HepG2 (cell line): Measurements from ENCODE around the gene ADAT3. TPM values are rescaled to one million over a fixed set of nuclear protein-coding genes. Genes with fewer than 3 reads are reported as not detected.

Experiments used
- CBFB ChIP-seq: sonication (generic); formaldehyde crosslinking; IDR thresholded peaks from 2 replicates; pipeline ENCODE4 v1.4.0; 2020; ENCODE audit warnings: missing genetic modification reagents
- CBX1 ChIP-seq: IDR thresholded peaks from one replicate; pipeline ENCODE4 v1.6.1; 2016; ENCODE audit warnings: antibody characterized with exemption, low read depth
- NFIB ChIP-seq: sonication (generic); formaldehyde crosslinking; IDR thresholded peaks from 2 replicates; pipeline ENCODE4 v1.9.0; 2021; ENCODE audit warnings: missing genetic modification reagents, mild to moderate bottlenecking, borderline replicate concordance
- NR2F2 ChIP-seq: IDR thresholded peaks from 2 replicates; pipeline ENCODE4 v1.6.1; 2012; ENCODE audit warnings: low read depth, inconsistent platforms, borderline replicate concordance
- RARA ChIP-seq: IDR thresholded peaks from 2 replicates; pipeline ENCODE4 v1.6.1; 2016; ENCODE audit warnings: missing genetic modification reagents, missing compliant biosample characterization
- RBFOX2 ChIP-seq: fragments of 200-400 bp; formaldehyde crosslinking; IDR thresholded peaks from 2 replicates; pipeline ENCODE4 v1.6.1; 2017; ENCODE audit warnings: low read depth, mild to moderate bottlenecking, low read length
- RFX3 ChIP-seq: IDR thresholded peaks from 2 replicates; pipeline ENCODE4 v1.6.1; 2016; ENCODE audit warnings: missing biosample characterization, missing genetic modification reagents
- SMAD1 ChIP-seq: sonication (generic); formaldehyde crosslinking; IDR thresholded peaks from 2 replicates; pipeline ENCODE4 v1.4.0; 2020; ENCODE audit warnings: missing genetic modification reagents, low read depth, mild to moderate bottlenecking, borderline replicate concordance
- STAT5B ChIP-seq: sonication (generic); formaldehyde crosslinking; IDR thresholded peaks from 2 replicates; pipeline ENCODE4 v1.4.0; 2020; ENCODE audit warnings: missing genetic modification reagents
- TCF7L2 ChIP-seq: IDR thresholded peaks from 2 replicates; pipeline ENCODE4 v1.6.1; 2011; ENCODE audit warnings: mild to moderate bottlenecking, low read depth, low read length, moderate library complexity
- ZFP82 ChIP-seq: sonication (generic); formaldehyde crosslinking; IDR thresholded peaks from 2 replicates; pipeline ENCODE4 v1.5.1; 2020; ENCODE audit warnings: mild to moderate bottlenecking, missing genetic modification reagents, borderline replicate concordance
- ZNF12 ChIP-seq: sonication (generic); formaldehyde crosslinking; IDR thresholded peaks from 2 replicates; pipeline ENCODE4 v1.5.0; 2020; ENCODE audit warnings: missing genetic modification reagents
- ZNF24 ChIP-seq: fragments of 450-650 bp; IDR thresholded peaks from 2 replicates; pipeline ENCODE4 v1.6.1; 2017; ENCODE audit warnings: antibody characterized with exemption, mild to moderate bottlenecking
- ZNF276 ChIP-seq: sonication (generic); formaldehyde crosslinking; IDR thresholded peaks from 2 replicates; pipeline ENCODE4 v1.4.0; 2020; ENCODE audit warnings: mild to moderate bottlenecking, low read depth, missing genetic modification reagents
- ZNF564 ChIP-seq: sonication (generic); formaldehyde crosslinking; IDR thresholded peaks from 2 replicates; pipeline ENCODE4 v1.8.1; 2023; ENCODE audit warnings: mild to moderate bottlenecking, missing genetic modification reagents
- ZNF639 ChIP-seq: conservative IDR thresholded peaks from 2 replicates; pipeline ENCODE4 v1.6.1; 2018; ENCODE audit warnings: missing genetic modification reagents
- ZNF720 ChIP-seq: sonication (generic); formaldehyde crosslinking; IDR thresholded peaks from 2 replicates; pipeline ENCODE4 v1.4.0; 2020; ENCODE audit warnings: missing genetic modification reagents
- ZNF841 ChIP-seq: sonication (generic); formaldehyde crosslinking; IDR thresholded peaks from 2 replicates; pipeline ENCODE4 v1.8.1; 2023; ENCODE audit warnings: missing genetic modification reagents, borderline replicate concordance
- polyA plus RNA-seq, 8 experiments: library from polyadenylated mRNA; depleted of rRNA in 3 of 8; stranded (reverse) in 7 of 8; unstranded in 1 of 8; fragments of >200 nt; fragmentation: Illumina TruSeq in 4 of 8; extraction: Trizol in 4 of 8; gene quantifications; 2 replicates each; pipeline versions ENCODE4 v1.2.1 to v1.2.3, GENCODE V29; 2011 to 2016; ENCODE audit warnings: low read depth in 4 of 8, missing spikeins in 1 of 8, mixed read lengths in 1 of 8; ENCODE audit not compliant: insufficient read depth in 1 of 8
- total RNA-seq, 5 experiments: library from RNA; depleted of rRNA; stranded (reverse); fragments of >200 nt; fragmentation: Illumina TruSeq; extraction: Trizol; gene quantifications; 2 replicates each; pipeline ENCODE4 v1.2.3, GENCODE V29; 2016; ENCODE audit warnings: low read depth in 1 of 5
- TF ChIP-seq, protein P1 (sequence below): sonication (generic); formaldehyde crosslinking; IDR thresholded peaks from 2 replicates; pipeline ENCODE4 v1.8.0; 2022; ENCODE audit warnings: mild to moderate bottlenecking, missing genetic modification reagents, moderate library complexity
- TF ChIP-seq, protein P2 (sequence below): sonication (generic); formaldehyde crosslinking; IDR thresholded peaks from 2 replicates; pipeline ENCODE4 v1.5.0; 2020; ENCODE audit warnings: missing genetic modification reagents, mild to moderate bottlenecking, borderline replicate concordance
- TF ChIP-seq, protein P3 (sequence below): sonication (generic); formaldehyde crosslinking; conservative IDR thresholded peaks from 2 replicates; pipeline ENCODE4 v1.8.0; 2022; ENCODE audit warnings: mild to moderate bottlenecking, moderate library complexity, missing genetic modification reagents
- TF ChIP-seq, protein P4 (sequence below): sonication (generic); formaldehyde crosslinking; IDR thresholded peaks from 2 replicates; pipeline ENCODE4 v1.5.0; 2020; ENCODE audit warnings: missing genetic modification reagents

The ADAT3 gene
- total and polyA plus RNA-seq, 2 of the 13 experiments (the other 11 are each of a cell fraction or from before 2014, with no cell fraction given): 0.95 to 3.5 TPM

DNA sequence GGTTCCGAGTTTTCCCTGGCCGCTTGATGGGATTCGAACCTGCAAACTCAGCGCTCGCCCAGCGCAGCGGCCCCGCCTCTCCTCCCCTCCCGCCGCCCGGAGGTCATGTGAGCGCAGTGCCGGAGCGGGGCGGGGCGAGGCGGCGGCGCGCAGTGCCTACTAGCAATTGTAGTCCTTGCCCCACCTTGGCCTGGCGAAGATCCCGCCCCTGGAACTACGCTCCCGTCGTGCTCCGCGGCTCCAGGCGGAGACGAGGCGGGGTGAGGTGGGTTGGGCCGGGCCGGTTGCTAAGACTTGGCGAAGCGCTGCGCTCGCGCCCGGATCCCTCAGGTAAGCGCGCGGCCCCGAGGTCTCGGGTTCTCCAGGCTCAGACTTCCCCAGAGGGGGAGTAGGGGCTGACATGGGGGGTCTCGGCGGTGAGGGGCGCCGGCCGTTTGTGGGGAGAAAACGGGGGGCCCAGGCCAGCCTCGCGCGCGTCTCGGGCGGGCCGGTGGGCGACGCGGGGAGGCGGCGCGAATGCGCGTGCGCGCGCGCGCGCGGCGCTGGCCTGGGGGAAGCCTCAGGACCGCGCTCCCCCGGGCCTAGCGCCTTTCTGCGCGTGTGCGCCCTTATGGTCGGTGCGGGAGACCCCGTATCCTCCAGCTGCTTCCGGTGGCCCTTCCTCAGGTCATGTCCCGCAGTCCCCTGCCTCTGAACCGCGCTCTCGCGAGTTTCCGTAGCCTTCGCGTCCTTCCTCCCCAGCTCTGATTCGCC lies at the start of gene ADAT3, which contains the start of gene SCAMP4 (continued):
- peak; percentile 50; the same call in 1 of the 2 replicates for TF ChIP-seq ZNF639 (CRISPR knock-in tag)
- TF ChIP-seq ZNF12 (CRISPR knock-in tag): no peak
- TF ChIP-seq, protein P1, sequence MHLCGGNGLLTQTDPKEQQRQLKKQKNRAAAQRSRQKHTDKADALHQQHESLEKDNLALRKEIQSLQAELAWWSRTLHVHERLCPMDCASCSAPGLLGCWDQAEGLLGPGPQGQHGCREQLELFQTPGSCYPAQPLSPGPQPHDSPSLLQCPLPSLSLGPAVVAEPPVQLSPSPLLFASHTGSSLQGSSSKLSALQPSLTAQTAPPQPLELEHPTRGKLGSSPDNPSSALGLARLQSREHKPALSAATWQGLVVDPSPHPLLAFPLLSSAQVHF (CRISPR knock-in tag): no peak
- TF ChIP-seq CBFB (CRISPR knock-in tag): peak; percentile 69; the same call in 1 of the 2 replicates
- no peak for TF ChIP-seq ZNF24
- TF ChIP-seq ZFP82 (CRISPR knock-in tag): no peak
- TF ChIP-seq NFIB (CRISPR knock-in tag): no peak
- TF ChIP-seq RARA: peak; percentile 59
- peak; percentile 96 for TF ChIP-seq RBFOX2
- no peak for TF ChIP-seq ZNF841 (CRISPR knock-in tag)
- no peak for TF ChIP-seq ZNF564 (CRISPR knock-in tag)
- TF ChIP-seq SMAD1 (CRISPR knock-in tag): 0 out of 2 replicates have a peak, but pooled peaks have one; percentile 69
- TF ChIP-seq RFX3 (CRISPR knock-in tag): no peak
- peak; percentile 19 for TF ChIP-seq CBX1
- TF ChIP-seq STAT5B (CRISPR knock-in tag): no peak
- TF ChIP-seq, protein P2, sequence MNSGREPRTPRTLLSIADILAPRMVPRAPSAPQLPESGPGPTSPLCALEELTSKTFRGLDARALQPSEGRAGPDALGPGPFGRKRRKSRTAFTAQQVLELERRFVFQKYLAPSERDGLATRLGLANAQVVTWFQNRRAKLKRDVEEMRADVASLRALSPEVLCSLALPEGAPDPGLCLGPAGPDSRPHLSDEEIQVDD (CRISPR knock-in tag): no peak
- TF ChIP-seq ZNF276 (CRISPR knock-in tag): no peak
- TF ChIP-seq, protein P3, sequence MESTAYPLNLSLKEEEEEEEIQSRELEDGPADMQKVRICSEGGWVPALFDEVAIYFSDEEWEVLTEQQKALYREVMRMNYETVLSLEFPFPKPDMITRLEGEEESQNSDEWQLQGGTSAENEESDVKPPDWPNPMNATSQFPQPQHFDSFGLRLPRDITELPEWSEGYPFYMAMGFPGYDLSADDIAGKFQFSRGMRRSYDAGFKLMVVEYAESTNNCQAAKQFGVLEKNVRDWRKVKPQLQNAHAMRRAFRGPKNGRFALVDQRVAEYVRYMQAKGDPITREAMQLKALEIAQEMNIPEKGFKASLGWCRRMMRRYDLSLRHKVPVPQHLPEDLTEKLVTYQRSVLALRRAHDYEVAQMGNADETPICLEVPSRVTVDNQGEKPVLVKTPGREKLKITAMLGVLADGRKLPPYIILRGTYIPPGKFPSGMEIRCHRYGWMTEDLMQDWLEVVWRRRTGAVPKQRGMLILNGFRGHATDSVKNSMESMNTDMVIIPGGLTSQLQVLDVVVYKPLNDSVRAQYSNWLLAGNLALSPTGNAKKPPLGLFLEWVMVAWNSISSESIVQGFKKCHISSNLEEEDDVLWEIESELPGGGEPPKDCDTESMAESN (CRISPR knock-in tag): no peak; the same call in 1 of the 2 replicates
- no peak for TF ChIP-seq ZNF720 (CRISPR knock-in tag)
- TF ChIP-seq, protein P4, sequence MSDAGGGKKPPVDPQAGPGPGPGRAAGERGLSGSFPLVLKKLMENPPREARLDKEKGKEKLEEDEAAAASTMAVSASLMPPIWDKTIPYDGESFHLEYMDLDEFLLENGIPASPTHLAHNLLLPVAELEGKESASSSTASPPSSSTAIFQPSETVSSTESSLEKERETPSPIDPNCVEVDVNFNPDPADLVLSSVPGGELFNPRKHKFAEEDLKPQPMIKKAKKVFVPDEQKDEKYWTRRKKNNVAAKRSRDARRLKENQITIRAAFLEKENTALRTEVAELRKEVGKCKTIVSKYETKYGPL (CRISPR knock-in tag): no peak
- TF ChIP-seq NR2F2: peak; percentile 36; the same call in 1 of the 2 replicates
- no peak for TF ChIP-seq TCF7L2
